Endodermal cell (in vitro differentiated cells): ENCODE results near the gene OMD. TPM values are rescaled to one million over a fixed set of nuclear protein-coding genes. Genes with fewer than 3 reads are reported as not detected.

ENCODE experiments used
- DNase-seq: peaks from one replicate; pipeline ENCODE4 v3.0.0-alpha.2; 2017
- H3K27ac ChIP-seq: 2 replicates; pipeline ENCODE4 v1.5.1; 2013; ENCODE audit warnings: mild to moderate bottlenecking, low read depth, low read length, moderate library complexity
- H3K27me3 ChIP-seq: 2 replicates; pipeline ENCODE4 v1.6.1; 2013; ENCODE audit warnings: mild to moderate bottlenecking, low read length, moderate library complexity; ENCODE audit not compliant: insufficient read depth, control insufficient read depth, poor library complexity, severe bottlenecking
- H3K36me3 ChIP-seq: 2 replicates; pipeline ENCODE4 v1.7.0; 2013; ENCODE audit warnings: mild to moderate bottlenecking, low read length, moderate library complexity; ENCODE audit not compliant: control insufficient read depth, insufficient read depth
- H3K4me1 ChIP-seq: one replicate; pipeline ENCODE4 v1.7.0; 2013; ENCODE audit warnings: low read length; ENCODE audit not compliant: control insufficient read depth, insufficient read depth
- H3K4me3 ChIP-seq: 2 replicates; pipeline ENCODE4 v1.5.1; 2013; ENCODE audit warnings: mild to moderate bottlenecking, low read length, moderate library complexity
- H3K9ac ChIP-seq: 2 replicates; pipeline ENCODE4 v1.6.1; 2013; ENCODE audit warnings: mild to moderate bottlenecking, low read length, moderate library complexity; ENCODE audit not compliant: poor library complexity, severe bottlenecking; ENCODE audit errors: extremely low read depth
- H3K9me3 ChIP-seq: 2 replicates; pipeline ENCODE4 v1.6.1; 2013; ENCODE audit warnings: mild to moderate bottlenecking, low read length, moderate library complexity; ENCODE audit not compliant: control insufficient read depth
- H3K27ac Mint-ChIP-seq: 2 replicates; pipeline ENCODE4 v1.8.0; 2020; ENCODE audit warnings: mixed read lengths
- H3K27me3 Mint-ChIP-seq: 2 replicates; pipeline ENCODE4 v1.8.0; 2021; ENCODE audit warnings: mild to moderate bottlenecking, mixed read lengths; ENCODE audit not compliant: insufficient read depth
- H3K36me3 Mint-ChIP-seq: 2 replicates; pipeline ENCODE4 v1.8.0; 2020; ENCODE audit warnings: low read depth, mixed read lengths
- H3K4me1 Mint-ChIP-seq: 2 replicates; pipeline ENCODE4 v1.8.0; 2020; ENCODE audit warnings: mixed read lengths
- H3K4me3 Mint-ChIP-seq: 2 replicates; pipeline ENCODE4 v1.8.0; 2020; ENCODE audit warnings: mild to moderate bottlenecking, moderate library complexity, mixed read lengths
- H3K9me3 Mint-ChIP-seq: 2 replicates; pipeline ENCODE4 v1.8.0; 2020; ENCODE audit warnings: mild to moderate bottlenecking, mixed read lengths
- CTCF ChIP-seq: fragments of 200-600 bp; sonication (generic); conservative IDR thresholded peaks from 2 replicates; pipeline ENCODE4 v1.5.0; 2021; ENCODE audit warnings: antibody characterized with exemption, mild to moderate bottlenecking
- WGBS, 2 experiments: methylation state at CpG; one replicate each; pipeline versions ENCODE4 v1.1.5 to v1.1.7; 2013; ENCODE audit warnings: missing lambda C conversion rate in 2 of 2, mixed read lengths in 1 of 2; ENCODE audit not compliant: insufficient coverage in 1 of 2, insufficient read length in 1 of 2; 5-methylcytosine and 5-hydroxymethylcytosine counted together
- total RNA-seq, 2 donors: library from RNA; stranded (reverse); fragmentation: NEBNext Ultra II Directional in 1 of 2; extraction: Animal tissue kit (Norgen Biotek cat#: 25700) in 1 of 2; gene quantifications; 2 replicates in 1 of 2; 3 replicates in 1 of 2; pipeline ENCODE4 v1.2.1, GENCODE V29; 2021

OMD gene
- total RNA-seq, 2 donors from 2014 or later: not detected

- no peak overlapping the region for H3K27ac ChIP-seq
- Mint-ChIP-seq H3K36me3 (peaks cover 7% of the 10 kb centered on the region), H3K4me1 (peaks cover 4% of the 10 kb centered on the region), H3K27me3 (no peaks in the 10 kb centered on the region), H3K27ac (no peak overlapping the region), H3K9me3 (no peaks in the 10 kb centered on the region), H3K4me3 (no peak overlapping the region)
- 26 to 30% methylated on average over 2 of the region's 2 CpGs for WGBS, 2 experiments
- H3K27me3 ChIP-seq: no peaks in the 10 kb centered on the region
- H3K4me3 ChIP-seq: no peak overlapping the region
- TF ChIP-seq CTCF: no peak
- no peak for DNase-seq
- H3K36me3 ChIP-seq: no peaks in the 10 kb centered on the region
- H3K4me1 ChIP-seq: no peaks in the 10 kb centered on the region
- H3K9ac ChIP-seq: no peak overlapping the region
- H3K9me3 ChIP-seq: no peaks in the 10 kb centered on the region
These were observed 55.2 kb downstream of the OMD start for GRCh38 chr9:92369075-92369474.

Other genes starting within 250 kb of the OMD start
- gene IARS1, start 130.8 kb downstream of the OMD start, total RNA-seq: 100 to 1,000 TPM; 170 to 173 TPM
- gene NOL8, start 99.1 kb downstream of the OMD start, total RNA-seq: 10 to 100 TPM; 30.0 to 31.7 TPM
- 1 to 10 TPM; 8.2 to 9.2 TPM for gene CENPP, start 98.5 kb downstream of the OMD start, total RNA-seq
- not detected for gene OGN, start 19.9 kb downstream of the OMD start, total RNA-seq
- not detected for gene ASPN, start 58.0 kb upstream of the OMD start, total RNA-seq
- gene ECM2, start 111.5 kb upstream of the OMD start, total RNA-seq: 1 to 10 TPM; 1.8 to 3.2 TPM
- gene IPPK, start 245.7 kb upstream of the OMD start, total RNA-seq: 1 to 10 TPM; 9.3 TPM